Measurements from ENCODE around the gene ARMH3. TPM values are rescaled to one million over a fixed set of nuclear protein-coding genes. Genes with fewer than 3 reads are reported as not detected.

ARMH3 gene
- total and polyA plus RNA-seq, 10 of the 15 experiments (the other 5 are each of a cell fraction or from before 2014, with no cell fraction given), result 13.0 to 33.0 (median 16.4) TPM

GRCh38 chr10:101888251-101888949, 167.6 kb downstream of the ARMH3 start (continued):
- TF ChIP-seq, protein P1, sequence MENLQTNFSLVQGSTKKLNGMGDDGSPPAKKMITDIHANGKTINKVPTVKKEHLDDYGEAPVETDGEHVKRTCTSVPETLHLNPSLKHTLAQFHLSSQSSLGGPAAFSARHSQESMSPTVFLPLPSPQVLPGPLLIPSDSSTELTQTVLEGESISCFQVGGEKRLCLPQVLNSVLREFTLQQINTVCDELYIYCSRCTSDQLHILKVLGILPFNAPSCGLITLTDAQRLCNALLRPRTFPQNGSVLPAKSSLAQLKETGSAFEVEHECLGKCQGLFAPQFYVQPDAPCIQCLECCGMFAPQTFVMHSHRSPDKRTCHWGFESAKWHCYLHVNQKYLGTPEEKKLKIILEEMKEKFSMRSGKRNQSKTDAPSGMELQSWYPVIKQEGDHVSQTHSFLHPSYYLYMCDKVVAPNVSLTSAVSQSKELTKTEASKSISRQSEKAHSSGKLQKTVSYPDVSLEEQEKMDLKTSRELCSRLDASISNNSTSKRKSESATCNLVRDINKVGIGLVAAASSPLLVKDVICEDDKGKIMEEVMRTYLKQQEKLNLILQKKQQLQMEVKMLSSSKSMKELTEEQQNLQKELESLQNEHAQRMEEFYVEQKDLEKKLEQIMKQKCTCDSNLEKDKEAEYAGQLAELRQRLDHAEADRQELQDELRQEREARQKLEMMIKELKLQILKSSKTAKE (IDR thresholded peaks at IDR 0.05; ENCODE audit: low read depth, poor library complexity, severe bottlenecking), result peak; percentile 25
- no peak for TF ChIP-seq KLF5 (IDR thresholded peaks at IDR 0.05; ENCODE audit: partially characterized antibody)
- no peak for TF ChIP-seq CREM (IDR thresholded peaks at IDR 0.05; ENCODE audit: low read depth)
- TF ChIP-seq, protein P2, sequence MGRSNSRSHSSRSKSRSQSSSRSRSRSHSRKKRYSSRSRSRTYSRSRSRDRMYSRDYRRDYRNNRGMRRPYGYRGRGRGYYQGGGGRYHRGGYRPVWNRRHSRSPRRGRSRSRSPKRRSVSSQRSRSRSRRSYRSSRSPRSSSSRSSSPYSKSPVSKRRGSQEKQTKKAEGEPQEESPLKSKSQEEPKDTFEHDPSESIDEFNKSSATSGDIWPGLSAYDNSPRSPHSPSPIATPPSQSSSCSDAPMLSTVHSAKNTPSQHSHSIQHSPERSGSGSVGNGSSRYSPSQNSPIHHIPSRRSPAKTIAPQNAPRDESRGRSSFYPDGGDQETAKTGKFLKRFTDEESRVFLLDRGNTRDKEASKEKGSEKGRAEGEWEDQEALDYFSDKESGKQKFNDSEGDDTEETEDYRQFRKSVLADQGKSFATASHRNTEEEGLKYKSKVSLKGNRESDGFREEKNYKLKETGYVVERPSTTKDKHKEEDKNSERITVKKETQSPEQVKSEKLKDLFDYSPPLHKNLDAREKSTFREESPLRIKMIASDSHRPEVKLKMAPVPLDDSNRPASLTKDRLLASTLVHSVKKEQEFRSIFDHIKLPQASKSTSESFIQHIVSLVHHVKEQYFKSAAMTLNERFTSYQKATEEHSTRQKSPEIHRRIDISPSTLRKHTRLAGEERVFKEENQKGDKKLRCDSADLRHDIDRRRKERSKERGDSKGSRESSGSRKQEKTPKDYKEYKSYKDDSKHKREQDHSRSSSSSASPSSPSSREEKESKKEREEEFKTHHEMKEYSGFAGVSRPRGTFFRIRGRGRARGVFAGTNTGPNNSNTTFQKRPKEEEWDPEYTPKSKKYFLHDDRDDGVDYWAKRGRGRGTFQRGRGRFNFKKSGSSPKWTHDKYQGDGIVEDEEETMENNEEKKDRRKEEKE (IDR thresholded peaks at IDR 0.05), result no peak
- TF ChIP-seq RAD51 (IDR thresholded peaks at IDR 0.05), result no peak
- no peak for TF ChIP-seq POLR2AphosphoS5 (IDR thresholded peaks at IDR 0.05; ENCODE audit: low read length)
- TF ChIP-seq HDAC6 (IDR thresholded peaks at IDR 0.05; ENCODE audit: unreplicated experiment), result no peak
- TF ChIP-seq ZNF24 (IDR thresholded peaks at IDR 0.05), result no peak
- TF ChIP-seq IKZF2 (IDR thresholded peaks at IDR 0.05), result peak; percentile 23 to 64; a peak in 1 of 4 replicates
- no peak for TF ChIP-seq PRDM15 (CRISPR knock-in tag; IDR thresholded peaks at IDR 0.05)
- TF ChIP-seq BRCA1 (IDR thresholded peaks at IDR 0.05; ENCODE audit: low read depth, low read length), result no peak
- no peak for TF ChIP-seq ZNF207 (IDR thresholded peaks at IDR 0.05; ENCODE audit: borderline replicate concordance)
- TF ChIP-seq SMC3 (IDR thresholded peaks at IDR 0.05; ENCODE audit: borderline replicate concordance, low read length), result no peak
- no peak for TF ChIP-seq POLR2AphosphoS2 (IDR thresholded peaks at IDR 0.05; ENCODE audit: low read depth, low read length)
- peak; percentile 47; the same call in 1 of the 2 replicates for TF ChIP-seq EED (IDR thresholded peaks at IDR 0.05; ENCODE audit: low read depth)
- no peak for TF ChIP-seq MTA2 (IDR thresholded peaks at IDR 0.05; ENCODE audit: low read depth)
- TF ChIP-seq SREBF1 (IDR thresholded peaks at IDR 0.05; ENCODE audit: low read length), result no peak
- TF ChIP-seq GATAD2B (conservative IDR thresholded peaks at IDR 0.05; ENCODE audit: low read depth), result peak; percentile 24; the same call in 1 of the 2 replicates
- TF ChIP-seq NR2C1 (IDR thresholded peaks at IDR 0.05), result no peak
- TF ChIP-seq BCL11A (IDR thresholded peaks at IDR 0.05; ENCODE audit: low read depth, low read length), result 0 out of 2 replicates have a peak, but pooled peaks have one; percentile 6
- TF ChIP-seq DPF2 (IDR thresholded peaks at IDR 0.05), result peak; percentile 49; the same call in 1 of the 2 replicates
- TF ChIP-seq ZBED1 (IDR thresholded peaks at IDR 0.05; ENCODE audit: borderline replicate concordance), result no peak
- peak; percentile 40; the same call in 1 of the 2 replicates for TF ChIP-seq IRF4 (IDR thresholded peaks at IDR 0.05; ENCODE audit: low read depth, low read length)
- TF ChIP-seq CBX3 (IDR thresholded peaks at IDR 0.05; ENCODE audit: borderline replicate concordance, low read depth), result no peak
